Brain microvascular endothelial cell (primary cell): ENCODE measurements around the gene NRARP.
"Not testable (repeated sequence)": the region's sequence is repeated elsewhere in the genome, so short reads cannot be mapped to it uniquely, and the experiment has no call there.

Source experiments
- DNase-seq: peaks from one replicate; pipeline ENCODE4 v3.0.0-alpha.2; 2020
- H3K27ac ChIP-seq: fragments of 250-450 bp; sonication (Bioruptor Pico); 2 replicates; pipeline ENCODE4 v1.5.1; 2020; ENCODE audit warnings: mild to moderate bottlenecking, moderate library complexity
- H3K27me3 ChIP-seq: fragments of 250-450 bp; sonication (Bioruptor Pico); replicated peaks from 2 replicates; pipeline ENCODE4 v1.5.1; 2020; ENCODE audit warnings: mild to moderate bottlenecking
- H3K36me3 ChIP-seq: fragments of 250-450 bp; sonication (Bioruptor Pico); replicated peaks from 2 replicates; pipeline ENCODE4 v1.5.1; 2020; ENCODE audit warnings: mild to moderate bottlenecking
- H3K4me3 ChIP-seq: 2 replicates; pipeline ENCODE4 v1.5.1; 2011; ENCODE audit warnings: low read depth, mild to moderate bottlenecking, control low read depth, low read length, moderate library complexity
- CTCF ChIP-seq: IDR thresholded peaks from 2 replicates; pipeline ENCODE4 v1.5.1; 2011; ENCODE audit warnings: low read depth, mild to moderate bottlenecking, moderate library complexity, low read length, control low read depth, inconsistent platforms; ENCODE audit errors: missing control alignments
- in situ Hi-C: cut with HindIII; loops from 2 replicates; pipeline ENCODE4 v1.10.0; 2017; ENCODE audit warnings: low sequenced_read_pairs, low pct_ligation_motif_present

Gene NRARP

GRCh38 chr9:137342482-137342881 is 40.4 kb upstream of the NRARP start:
- no peaks in the 10 kb centered on the region for H3K27me3 ChIP-seq
- in situ Hi-C loops: no loop called here
- no peak overlapping the region for H3K27ac ChIP-seq
- no peaks in the 10 kb centered on the region for H3K36me3 ChIP-seq
- H3K4me3 ChIP-seq: no peak overlapping the region
- DNase-seq: no peak
- no peak for TF ChIP-seq CTCF

- no peaks in the 10 kb centered on the region for H3K36me3 ChIP-seq
- in situ Hi-C loops: no loop called here
- DNase-seq: no peak
- no peak for TF ChIP-seq CTCF
- H3K27ac ChIP-seq: no peak overlapping the region
- no peaks in the 10 kb centered on the region for H3K27me3 ChIP-seq
- H3K4me3 ChIP-seq: no peak overlapping the region
Measured at GRCh38 chr9:137341227-137341626, 39.2 kb upstream of the NRARP start.

- H3K27ac ChIP-seq: peak overlapping the region; percentile 82
- H3K27me3 ChIP-seq, DNase-seq, H3K4me3 ChIP-seq, H3K36me3 ChIP-seq, in situ Hi-C loops: not testable (repeated sequence)
Measured at GRCh38 chr9:137339908-137340462, 37.9 kb upstream of the NRARP start.

GRCh38 chr9:137339045-137339907 is 37.2 kb upstream of the NRARP start:
- DNase-seq: peak; percentile 37
- in situ Hi-C loops: no loop called here
- Histone ChIP-seq H3K27me3 (no peaks in the 10 kb centered on the region), H3K4me3 (no peak overlapping the region), H3K36me3 (no peaks in the 10 kb centered on the region), H3K27ac (peak overlapping the region; percentile 82)
- TF ChIP-seq CTCF: no peak

GRCh38 chr9:137336735-137337134 is 34.7 kb upstream of the NRARP start:
- in situ Hi-C loops: no loop called here
- TF ChIP-seq CTCF: no peak
- Histone ChIP-seq H3K27ac (no peak overlapping the region), H3K4me3 (no peak overlapping the region), H3K27me3 (no peaks in the 10 kb centered on the region), H3K36me3 (no peaks in the 10 kb centered on the region)
- DNase-seq: no peak

- no peak for TF ChIP-seq CTCF
- H3K36me3 ChIP-seq: no peaks in the 10 kb centered on the region
- H3K27me3 ChIP-seq: no peaks in the 10 kb centered on the region
- DNase-seq: peak; percentile 33
- H3K27ac ChIP-seq: no peak overlapping the region
- in situ Hi-C loops: no loop called here
- no peak overlapping the region for H3K4me3 ChIP-seq
Measured at GRCh38 chr9:137333016-137333671, 31.1 kb upstream of the NRARP start.
